ENCODE measurements around the gene SORBS1.

- TF ChIP-seq POLR2A (IDR thresholded peaks at IDR 0.05; ENCODE audit: low read length) (no peak), GATA1 (IDR thresholded peaks at IDR 0.05; ENCODE audit: low read depth, low read length) (no peak)
Observed at GRCh38 chr10:95509251-95509650, 51.9 kb downstream of the SORBS1 start.
